HCT116 (cell line): Measurements from ENCODE around the gene CSNK2A1. TPM values are rescaled to one million over a fixed set of nuclear protein-coding genes. Genes with fewer than 3 reads are reported as not detected.

Experiments
- ATAC-seq: fragments of 200-7000 bp; cut with Tn5 transposase; 2 replicates; pipeline ENCODE4 v1.9.1; 2020; ENCODE audit warnings: mild to moderate bottlenecking, moderate library complexity
- BruUV-seq: library from RNA; stranded (reverse); fragments of 400-500 nt; replicated peaks from 2 replicates; lab custom pipeline; 2021; lab: Mats Ljungman, UMichigan
- CTCF ChIA-PET: fragments of 300-600 bp; sonication (Branson Sonifier 250); formaldehyde crosslinking; loops from one replicate; lab custom pipeline; 2021; ENCODE audit warnings: antibody characterized with exemption; lab: Charles Lee
- POLR2A ChIA-PET: fragments of 300-600, 350-600 bp; sonication (Branson Sonifier 250); formaldehyde crosslinking; loops from one replicate; lab custom pipeline; 2021; ENCODE audit warnings: antibody characterized with exemption; lab: Charles Lee
- RAD21 ChIA-PET, 2 experiments: fragments of 300-600 bp; sonication (Branson Sonifier 250); formaldehyde crosslinking; loops; one replicate each; lab custom pipeline; 2023; ENCODE audit warnings: low total read pairs in 2 of 2; ENCODE audit not compliant: uncharacterized antibody in 2 of 2, unreplicated experiment in 2 of 2, low non-redundant PET in 1 of 2; lab: Charles Lee
- DNase-seq: peaks from one replicate; pipeline ENCODE4 v3.0.0-alpha.2; 2010; ENCODE audit warnings: low read depth, low spot score
- H2AFZ ChIP-seq: fragments of 200-600 bp; shearing (Covaris generic), sonication (generic); 2 replicates; pipeline ENCODE4 v1.6.1; 2017; ENCODE audit warnings: low read depth, mixed run types, mixed read lengths, antibody characterized with exemption, low read length; ENCODE audit not compliant: poor library complexity, severe bottlenecking
- H3K27ac ChIP-seq: 2 replicates; pipeline ENCODE4 v1.5.1; 2012; ENCODE audit warnings: low read depth, low read length
- H3K27me3 ChIP-seq: fragments of 200-600 bp; sonication (generic); 2 replicates; pipeline ENCODE4 v1.6.1; 2016; ENCODE audit warnings: mixed run types, low read length, mixed read lengths; ENCODE audit not compliant: insufficient read depth
- H3K36me3 ChIP-seq, 2 experiments: fragments of 200-500 bp in 1 of 2; fragments of 200-600 bp in 1 of 2; sonication (Bioruptor generic) in 1 of 2; sonication (generic) in 1 of 2; 2 replicates each; pipeline versions ENCODE4 v1.5.1 to v1.6.1; 2014 to 2016; ENCODE audit warnings: low read length in 2 of 2, inconsistent platforms in 1 of 2, mixed read lengths in 1 of 2, mixed run types in 1 of 2; ENCODE audit not compliant: insufficient read depth in 2 of 2, control insufficient read depth in 1 of 2
- H3K4me1 ChIP-seq, 2 experiments: fragments of 200-600 bp in 1 of 2; sonication (generic) in 1 of 2; 2 replicates each; pipeline versions ENCODE4 v1.5.1 to v1.6.1; 2012 to 2017; ENCODE audit warnings: low read length in 2 of 2, inconsistent platforms in 1 of 2, mild to moderate bottlenecking in 1 of 2, mixed read lengths in 1 of 2, mixed run types in 1 of 2, moderate library complexity in 1 of 2; ENCODE audit not compliant: insufficient read depth in 2 of 2, control insufficient read depth in 1 of 2
- H3K4me2 ChIP-seq: fragments of 200-600 bp; sonication (generic); 2 replicates; pipeline ENCODE4 v1.6.1; 2017; ENCODE audit warnings: mixed run types, low read length, mixed read lengths
- H3K4me3 ChIP-seq, 2 experiments: fragments of 200-600 bp in 1 of 2; sonication (generic) in 1 of 2; replicated peaks in 1 of 2; 2 replicates each; pipeline ENCODE4 v1.5.1; 2011 to 2016; ENCODE audit warnings: low read length in 2 of 2, control low read depth in 1 of 2, low read depth in 1 of 2, mild to moderate bottlenecking in 1 of 2, mixed read lengths in 1 of 2, mixed run types in 1 of 2
- H3K79me2 ChIP-seq: fragments of 200-600 bp; sonication (generic); 2 replicates; pipeline ENCODE4 v1.6.1; 2017; ENCODE audit warnings: mild to moderate bottlenecking, mixed run types, low read length, moderate library complexity, mixed read lengths; ENCODE audit not compliant: insufficient read depth
- H3K9ac ChIP-seq: fragments of 200-600 bp; sonication (generic); 2 replicates; pipeline ENCODE4 v1.6.1; 2016; ENCODE audit warnings: low read length, mixed read lengths
- H3K9me2 ChIP-seq: fragments of 200-600 bp; sonication (generic), shearing (Covaris generic); 2 replicates; pipeline ENCODE4 v1.6.1; 2017; ENCODE audit warnings: mixed run types, mild to moderate bottlenecking, moderate library complexity; ENCODE audit not compliant: insufficient read depth
- H3K9me3 ChIP-seq, 2 experiments: fragments of 200-500 bp in 1 of 2; fragments of 200-600 bp in 1 of 2; sonication (Bioruptor generic) in 1 of 2; sonication (generic) in 1 of 2; 2 replicates each; pipeline ENCODE4 v1.6.1; 2014 to 2017; ENCODE audit warnings: low read length in 2 of 2, mixed read lengths in 2 of 2, inconsistent platforms in 1 of 2, low read depth in 1 of 2, mild to moderate bottlenecking in 1 of 2, mixed run types in 1 of 2, moderate library complexity in 1 of 2; ENCODE audit not compliant: control insufficient read depth in 1 of 2, insufficient read depth in 1 of 2
- H4K20me1 ChIP-seq: fragments of 200-600 bp; sonication (generic), shearing (Covaris generic); 2 replicates; pipeline ENCODE4 v1.6.1; 2017; ENCODE audit warnings: mixed run types, mild to moderate bottlenecking, moderate library complexity; ENCODE audit not compliant: insufficient read depth
- EGR1 ChIP-seq: IDR thresholded peaks from 2 replicates; pipeline ENCODE4 v1.6.1; 2012; ENCODE audit warnings: low read depth
- EZH2 ChIP-seq: fragments of 200-600 bp; sonication (generic); IDR thresholded peaks from 2 replicates; pipeline ENCODE4 v1.6.1; 2017; ENCODE audit warnings: antibody characterized with exemption, mixed run types
- EZH2phosphoT487 ChIP-seq: fragments of 200-600 bp; IDR thresholded peaks from 2 replicates; pipeline ENCODE4 v1.6.1; 2018; ENCODE audit warnings: antibody characterized with exemption, borderline replicate concordance
- JUND ChIP-seq: IDR thresholded peaks from 2 replicates; pipeline ENCODE4 v1.6.1; 2012
- POLR2A ChIP-seq: IDR thresholded peaks from 2 replicates; pipeline ENCODE4 v1.7.0; 2011; ENCODE audit warnings: borderline replicate concordance; ENCODE audit not compliant: insufficient read depth, insufficient read length; ENCODE audit errors: extremely low read depth
- POLR2AphosphoS5 ChIP-seq: IDR thresholded peaks from 2 replicates; pipeline ENCODE4 v1.6.1; 2011; ENCODE audit warnings: mild to moderate bottlenecking, low read depth, low read length, moderate library complexity
- SIN3A ChIP-seq: IDR thresholded peaks from 2 replicates; pipeline ENCODE4 v1.6.1; 2012; ENCODE audit warnings: low read depth
- SP1 ChIP-seq: IDR thresholded peaks from 2 replicates; pipeline ENCODE4 v1.6.1; 2012; ENCODE audit warnings: low read depth
- TCF7L2 ChIP-seq: IDR thresholded peaks from 2 replicates; pipeline ENCODE4 v1.7.0; 2011; ENCODE audit warnings: borderline replicate concordance, inconsistent platforms; ENCODE audit not compliant: insufficient read depth, insufficient read length; ENCODE audit errors: extremely low read depth
- YY1 ChIP-seq: IDR thresholded peaks from 2 replicates; pipeline ENCODE4 v1.6.1; 2011; ENCODE audit warnings: low read length, low read depth, moderate library complexity, mild to moderate bottlenecking; ENCODE audit not compliant: insufficient replicate concordance; ENCODE audit errors: extremely low read depth
- ZFX ChIP-seq: fragments of 450-650 bp; IDR thresholded peaks from 2 replicates; pipeline ENCODE4 v1.6.1; 2017
- ZNF274 ChIP-seq: fragments of 200-500 bp; sonication (Bioruptor generic); IDR thresholded peaks from 2 replicates; pipeline ENCODE4 v1.6.1; 2014; ENCODE audit warnings: mild to moderate bottlenecking, low read depth, low read length, inconsistent platforms
- intact Hi-C: fragments of 100-400 bp; cut with micrococcal nuclease; formaldehyde crosslinking; loops from 2 replicates; pipeline ENCODE4 v1.10.0; 2022
- total RNA-seq: library from RNA; stranded (reverse); gene quantifications from one replicate; pipeline ENCODE4 v1.2.1, GENCODE V29; 2021; ENCODE audit not compliant: unreplicated experiment
- TF ChIP-seq, protein P1 (sequence below): IDR thresholded peaks from 2 replicates; pipeline ENCODE4 v1.6.1; 2011; ENCODE audit warnings: mild to moderate bottlenecking, low read length, moderate library complexity; ENCODE audit not compliant: insufficient replicate concordance; ENCODE audit errors: extremely low read depth
- TF ChIP-seq, protein P2 (sequence below): IDR thresholded peaks from 2 replicates; pipeline ENCODE4 v1.6.1; 2012
- TF ChIP-seq, protein P3 (sequence below), 3 experiments: fragments of 200-600 bp in 1 of 3; sonication (generic) in 1 of 3; IDR thresholded peaks in 2 of 3; conservative IDR thresholded peaks in 1 of 3; 2 replicates each; pipeline ENCODE4 v1.5.1; 2012 to 2017; ENCODE audit warnings: low read depth in 2 of 3, low read length in 2 of 3, antibody characterized with exemption in 1 of 3, borderline replicate concordance in 1 of 3, control low read depth in 1 of 3, mild to moderate bottlenecking in 1 of 3, mixed read lengths in 1 of 3, mixed run types in 1 of 3, moderate library complexity in 1 of 3; ENCODE audit not compliant: insufficient read depth in 1 of 3
- TF ChIP-seq, protein P4 (sequence below): IDR thresholded peaks from 2 replicates; pipeline ENCODE4 v1.6.1; 2012

The CSNK2A1 gene
- total RNA-seq, 1 experiment from 2014 or later, result 284 TPM

DNA sequence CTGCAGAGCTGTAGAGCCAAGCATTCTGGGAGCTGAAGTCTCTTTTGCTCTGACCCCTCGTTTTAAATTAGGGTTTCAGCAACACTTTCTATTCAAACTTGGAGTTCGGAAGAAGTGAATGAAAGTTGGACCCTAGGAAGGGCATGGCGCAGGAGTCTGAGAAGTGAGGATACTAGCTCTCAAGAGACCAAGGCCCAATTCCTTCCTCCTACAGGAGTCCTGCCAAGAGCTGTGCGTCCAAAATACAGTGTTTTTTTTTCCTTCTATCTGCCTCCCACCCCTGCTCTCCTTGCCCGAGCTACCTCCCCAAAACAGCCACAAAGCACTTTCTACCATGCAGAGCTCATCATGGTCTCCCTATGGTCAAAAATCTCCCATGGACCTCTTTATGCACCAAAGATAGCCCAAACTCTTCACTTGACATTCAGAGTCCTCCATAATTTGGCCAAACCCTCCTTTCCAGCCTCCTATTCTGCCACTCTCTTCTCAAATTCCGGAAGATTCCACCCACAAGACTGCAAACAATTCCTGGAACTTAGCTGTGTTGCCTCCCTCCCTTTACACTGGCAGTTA lies 649 bp upstream of the CSNK2A1 start:
- H3K27ac ChIP-seq, result peak overlapping the region; percentile 97
- DNase-seq (no peak), ATAC-seq (no peak)
- H4K20me1 ChIP-seq, result peaks cover 28% of the 10 kb centered on the region; the same call in 1 of the 2 replicates
- peaks cover 0 to 5% of the 10 kb centered on the region in 2 experiments; a peak in 1 of 4 replicates for H3K9me3 ChIP-seq
- H3K27me3 ChIP-seq, result no peaks in the 10 kb centered on the region
- ChIA-PET CTCF (interaction anchor here (1.4 to 1.5 kb wide), 2 partner anchors 102 to 224 kb away, joined by 3 to 5 read pairs; partner anchors contain the start of gene SLC52A3), RAD21 (no interaction called here)
- BruUV-seq, result TSS peak; percentile 88
- no peaks in the 10 kb centered on the region for H3K9me2 ChIP-seq
- H3K4me1 ChIP-seq, result peaks cover 4 to 42% of the 10 kb centered on the region in 2 experiments; a peak in 3 of 4 replicates
- H2AFZ ChIP-seq, result peak overlapping the region; percentile 79
- H3K79me2 ChIP-seq, result peaks cover 44% of the 10 kb centered on the region
- intact Hi-C loops, result no loop called here
- peak overlapping the region; percentile 99 for H3K9ac ChIP-seq
- peak overlapping the region; percentile 88 to 98 for H3K4me3 ChIP-seq
- TF ChIP-seq SIN3A (no peak), JUND (no peak), POLR2AphosphoS5 (no peak), POLR2A (no peak), EZH2 (no peak), ZFX (no peak), SP1 (no peak), ZNF274 (no peak), YY1 (no peak), TCF7L2 (no peak), EGR1 (no peak), EZH2phosphoT487 (no peak)
- TF ChIP-seq, protein P1, sequence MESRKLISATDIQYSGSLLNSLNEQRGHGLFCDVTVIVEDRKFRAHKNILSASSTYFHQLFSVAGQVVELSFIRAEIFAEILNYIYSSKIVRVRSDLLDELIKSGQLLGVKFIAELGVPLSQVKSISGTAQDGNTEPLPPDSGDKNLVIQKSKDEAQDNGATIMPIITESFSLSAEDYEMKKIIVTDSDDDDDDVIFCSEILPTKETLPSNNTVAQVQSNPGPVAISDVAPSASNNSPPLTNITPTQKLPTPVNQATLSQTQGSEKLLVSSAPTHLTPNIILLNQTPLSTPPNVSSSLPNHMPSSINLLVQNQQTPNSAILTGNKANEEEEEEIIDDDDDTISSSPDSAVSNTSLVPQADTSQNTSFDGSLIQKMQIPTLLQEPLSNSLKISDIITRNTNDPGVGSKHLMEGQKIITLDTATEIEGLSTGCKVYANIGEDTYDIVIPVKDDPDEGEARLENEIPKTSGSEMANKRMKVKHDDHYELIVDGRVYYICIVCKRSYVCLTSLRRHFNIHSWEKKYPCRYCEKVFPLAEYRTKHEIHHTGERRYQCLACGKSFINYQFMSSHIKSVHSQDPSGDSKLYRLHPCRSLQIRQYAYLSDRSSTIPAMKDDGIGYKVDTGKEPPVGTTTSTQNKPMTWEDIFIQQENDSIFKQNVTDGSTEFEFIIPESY, result no peak
- TF ChIP-seq, protein P2, sequence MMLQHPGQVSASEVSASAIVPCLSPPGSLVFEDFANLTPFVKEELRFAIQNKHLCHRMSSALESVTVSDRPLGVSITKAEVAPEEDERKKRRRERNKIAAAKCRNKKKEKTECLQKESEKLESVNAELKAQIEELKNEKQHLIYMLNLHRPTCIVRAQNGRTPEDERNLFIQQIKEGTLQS, result no peak
- TF ChIP-seq, protein P3, sequence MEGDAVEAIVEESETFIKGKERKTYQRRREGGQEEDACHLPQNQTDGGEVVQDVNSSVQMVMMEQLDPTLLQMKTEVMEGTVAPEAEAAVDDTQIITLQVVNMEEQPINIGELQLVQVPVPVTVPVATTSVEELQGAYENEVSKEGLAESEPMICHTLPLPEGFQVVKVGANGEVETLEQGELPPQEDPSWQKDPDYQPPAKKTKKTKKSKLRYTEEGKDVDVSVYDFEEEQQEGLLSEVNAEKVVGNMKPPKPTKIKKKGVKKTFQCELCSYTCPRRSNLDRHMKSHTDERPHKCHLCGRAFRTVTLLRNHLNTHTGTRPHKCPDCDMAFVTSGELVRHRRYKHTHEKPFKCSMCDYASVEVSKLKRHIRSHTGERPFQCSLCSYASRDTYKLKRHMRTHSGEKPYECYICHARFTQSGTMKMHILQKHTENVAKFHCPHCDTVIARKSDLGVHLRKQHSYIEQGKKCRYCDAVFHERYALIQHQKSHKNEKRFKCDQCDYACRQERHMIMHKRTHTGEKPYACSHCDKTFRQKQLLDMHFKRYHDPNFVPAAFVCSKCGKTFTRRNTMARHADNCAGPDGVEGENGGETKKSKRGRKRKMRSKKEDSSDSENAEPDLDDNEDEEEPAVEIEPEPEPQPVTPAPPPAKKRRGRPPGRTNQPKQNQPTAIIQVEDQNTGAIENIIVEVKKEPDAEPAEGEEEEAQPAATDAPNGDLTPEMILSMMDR (IDR thresholded peaks at IDR 0.05 in 2 of 3, conservative IDR thresholded peaks at IDR 0.05 in 1 of 3; ENCODE audit: borderline replicate concordance in 1 of 3, insufficient read depth in 1 of 3, low read depth in 2 of 3, low read length in 2 of 3), result no peak
- TF ChIP-seq, protein P4, sequence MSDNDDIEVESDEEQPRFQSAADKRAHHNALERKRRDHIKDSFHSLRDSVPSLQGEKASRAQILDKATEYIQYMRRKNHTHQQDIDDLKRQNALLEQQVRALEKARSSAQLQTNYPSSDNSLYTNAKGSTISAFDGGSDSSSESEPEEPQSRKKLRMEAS, result no peak
- TF ChIP-seq, all 23 proteins: peak for 0
- Histone ChIP-seq H3K36me3 (peaks cover 1 to 27% of the 10 kb centered on the region in 2 experiments; a peak in 2 of 4 replicates), H3K4me2 (peak overlapping the region; percentile 86)
- POLR2A ChIA-PET, result interaction anchor here (1.0 to 1.8 kb wide), 13 partner anchors 9 to 178 kb away, joined by 3 to 9 read pairs (median 4); no protein-coding TSS in a partner anchor
